OCI-M2 (cell line): ENCODE data around the gene SH2D3C.

Source experiments
- DNase-seq: peaks from one replicate; lab custom pipeline; 2025; ENCODE audit not compliant: unreplicated experiment; lab: John Stamatoyannopoulos, UW

The SH2D3C gene

DNA sequence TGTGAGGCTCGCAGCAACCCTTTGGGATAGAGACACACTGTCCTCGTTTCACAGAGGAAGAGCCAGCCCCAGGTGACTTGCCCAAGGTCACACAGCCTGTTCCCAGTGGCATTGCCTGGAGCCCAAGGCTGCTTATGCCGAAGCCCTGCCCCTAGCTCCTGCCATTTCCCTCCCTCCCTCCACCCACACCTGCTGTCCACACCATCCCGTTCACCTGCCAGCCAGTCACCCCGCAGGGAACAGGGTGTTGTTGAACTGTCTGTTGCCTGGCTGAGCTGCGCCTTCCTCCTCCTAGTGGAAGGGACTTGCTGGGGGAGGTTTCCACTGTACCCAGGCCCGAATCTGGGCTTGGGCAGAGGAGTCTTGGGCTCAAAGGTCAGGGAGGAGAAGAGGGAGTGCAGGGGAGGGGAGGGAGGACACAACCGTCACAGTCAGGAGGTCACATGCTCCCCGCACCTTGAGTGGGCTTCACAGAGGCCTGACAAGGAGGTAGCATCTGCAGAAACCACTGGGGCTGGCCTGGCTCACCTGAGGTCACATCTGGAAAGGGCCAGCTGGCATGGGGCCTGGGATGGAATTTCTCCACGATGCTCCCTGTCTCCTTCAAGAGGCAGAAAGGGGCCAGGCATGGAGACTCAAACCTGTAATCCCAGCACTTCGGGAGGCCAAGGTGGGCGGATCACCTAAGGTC is 56.3 kb downstream of the SH2D3C start:
- DNase-seq, result no peak

- no peak for DNase-seq
These were observed 57.1 kb downstream of the SH2D3C start for GRCh38 chr9:127721391-127721821.

DNA sequence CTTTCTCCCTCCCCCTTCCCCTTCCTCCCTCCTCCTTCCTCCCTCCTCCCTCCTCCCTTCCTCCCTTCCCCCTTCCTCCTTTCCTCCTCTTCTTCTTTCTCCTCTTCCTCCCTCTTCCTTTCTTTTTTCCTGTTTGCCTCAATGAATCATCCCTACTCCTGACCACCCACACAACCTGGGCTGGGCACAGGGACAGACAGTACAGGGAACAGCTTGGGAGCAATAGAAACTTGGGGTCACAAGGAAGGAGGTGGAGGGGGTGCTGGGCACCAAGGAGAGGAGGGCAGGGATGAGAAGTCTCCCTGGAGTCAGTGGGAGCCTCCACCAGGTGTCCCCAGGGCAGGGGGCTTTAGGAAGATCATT is 57.6 kb downstream of the SH2D3C start:
- no peak for DNase-seq

DNA sequence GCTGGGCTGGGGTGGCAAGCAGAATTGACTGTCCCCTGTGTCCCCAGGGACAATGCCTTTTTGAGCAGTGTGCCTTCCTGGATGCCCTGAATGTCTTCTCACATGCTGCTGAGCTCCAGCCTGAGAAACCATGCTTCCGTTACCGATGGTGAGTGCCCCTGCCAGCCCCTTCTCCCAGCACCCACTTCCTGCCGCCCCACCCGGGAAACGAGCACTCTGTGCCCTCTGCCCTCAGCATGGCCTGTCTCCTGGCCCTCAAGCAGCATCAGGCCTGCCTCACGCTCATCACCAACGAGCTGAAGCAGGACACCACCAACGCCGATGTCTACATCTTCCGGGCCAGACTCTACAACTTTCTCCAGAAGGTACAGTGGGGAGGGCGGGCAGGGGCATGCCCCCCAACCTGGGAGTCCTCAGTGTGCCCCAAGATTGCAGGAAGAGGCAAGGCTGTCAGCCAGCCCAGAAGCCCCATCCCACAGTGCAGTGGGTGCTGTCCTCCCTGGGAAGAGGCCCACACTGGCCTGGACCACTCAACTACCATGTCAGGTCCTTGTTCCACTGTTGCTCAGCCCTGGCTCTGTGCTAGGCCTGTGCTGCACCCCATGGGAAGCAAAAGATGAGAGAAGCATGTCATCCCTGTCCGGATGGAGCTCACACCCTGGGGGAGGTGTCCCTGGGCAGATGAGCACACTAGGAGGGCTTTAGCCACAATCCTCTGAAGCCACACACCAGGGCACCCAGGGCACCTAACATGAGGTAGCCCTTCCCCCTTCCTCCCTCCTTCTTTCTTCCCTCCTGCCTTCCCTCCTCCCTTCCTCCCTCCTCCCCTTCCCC is 58.2 kb downstream of the SH2D3C start:
- no peak for DNase-seq

DNA sequence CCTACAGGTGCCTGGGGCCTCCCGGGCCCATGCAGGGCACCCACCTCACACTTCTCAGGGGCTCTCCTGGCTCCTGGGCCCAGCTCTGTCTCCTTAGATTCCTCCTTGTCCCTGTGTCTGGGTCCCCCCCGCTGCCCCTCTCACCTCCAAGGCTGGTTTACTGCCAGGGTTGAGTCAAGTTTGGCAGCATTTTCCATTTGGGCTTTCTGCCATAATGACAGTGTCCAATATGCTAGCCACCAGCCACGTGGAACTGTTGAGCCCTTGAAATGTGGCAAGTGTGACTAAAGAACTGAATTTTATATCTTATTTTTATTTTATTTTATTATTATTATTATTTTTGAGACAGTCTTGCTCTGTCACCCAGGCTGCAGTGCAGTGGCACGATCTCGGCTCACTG is 60.7 kb downstream of the SH2D3C start:
- no peak for DNase-seq

DNA sequence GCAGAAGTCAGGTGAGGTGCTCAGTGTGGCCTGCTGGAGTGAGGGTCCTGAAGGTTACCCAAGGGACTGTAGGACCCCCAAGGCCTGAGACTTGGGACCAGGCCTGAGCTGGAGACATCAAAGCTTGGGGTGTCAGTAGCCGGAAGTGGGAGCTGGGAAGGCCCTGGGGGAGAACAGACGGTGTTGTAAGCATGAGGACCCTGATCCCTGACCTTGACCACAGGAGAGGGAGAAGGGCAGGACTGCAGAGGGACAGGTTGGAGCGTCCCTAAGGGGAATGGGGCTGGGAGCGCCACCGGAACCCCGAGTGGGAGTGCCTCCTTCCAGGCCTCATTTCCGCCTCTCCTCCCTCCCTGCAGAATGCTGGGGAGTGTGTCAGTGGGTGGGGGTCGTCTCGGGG is 62.1 kb downstream of the SH2D3C start:
- DNase-seq, result no peak

- DNase-seq, result peak; percentile 29
These were observed 62.8 kb downstream of the SH2D3C start, which contains the start of the genes PTRH1 and TTC16 for GRCh38 chr9:127715470-127716337. Gene PTRH1, minus strand, starts transcription at chr9:127715663. Its CDS starts 24 bp downstream, at chr9:127715639. Gene TTC16, plus strand, starts transcription at chr9:127716079. Its CDS starts 67 bp downstream, at chr9:127716146.

GRCh38 chr9:127714951-127715469 is 63.5 kb downstream of the SH2D3C start:
- no peak for DNase-seq

- DNase-seq, result no peak
These were observed 64.3 kb downstream of the SH2D3C start for GRCh38 chr9:127714020-127714750.

DNA sequence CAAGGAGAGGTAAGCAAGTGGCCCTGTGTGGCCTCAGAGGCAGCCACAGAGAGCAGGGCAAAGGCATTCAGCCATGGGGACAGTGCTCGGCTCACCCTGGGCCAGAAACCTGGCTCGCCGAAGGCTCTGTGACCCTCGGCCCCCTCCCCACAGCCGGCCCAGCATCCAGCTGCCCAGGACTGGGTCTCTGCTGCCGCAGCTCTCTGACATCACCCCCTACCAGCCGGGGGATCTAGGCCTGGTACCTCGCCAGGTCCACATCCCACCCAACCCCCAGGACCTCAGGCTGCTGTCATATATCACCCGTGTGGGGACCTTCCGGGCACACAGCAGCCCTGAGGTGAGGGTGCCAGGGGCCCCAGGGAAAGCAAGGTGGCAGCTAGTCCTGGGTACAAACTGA is 65.6 kb downstream of the SH2D3C start:
- DNase-seq, result no peak

GRCh38 chr9:127712371-127712770 is 66.1 kb downstream of the SH2D3C start:
- no peak for DNase-seq

DNA sequence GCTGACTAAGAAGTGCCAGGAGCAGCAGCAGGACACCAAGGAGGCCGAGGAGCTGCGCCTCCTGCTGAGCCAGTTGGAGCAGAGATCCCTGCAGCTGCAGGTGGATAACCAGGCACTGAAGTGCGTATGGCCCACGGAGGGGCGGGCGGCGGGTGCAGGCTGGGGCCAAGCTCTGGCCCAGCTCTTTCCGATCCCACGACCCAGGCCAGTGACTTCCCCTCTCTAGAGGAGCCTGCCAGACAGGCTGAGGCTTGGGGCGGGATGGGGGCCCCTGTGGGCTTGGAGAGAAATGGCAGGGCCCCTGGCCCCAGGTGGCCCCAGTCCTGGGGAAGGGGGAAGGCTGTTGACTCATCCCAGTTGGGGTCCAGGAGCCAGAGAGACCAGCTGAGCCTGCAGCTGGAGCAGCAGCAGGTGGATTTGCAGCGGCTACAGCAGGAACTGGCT is 66.6 kb downstream of the SH2D3C start:
- DNase-seq, result no peak

- no peak for DNase-seq
These were observed 67.2 kb downstream of the SH2D3C start for GRCh38 chr9:127711226-127711701.

GRCh38 chr9:127710204-127710783 is 68.2 kb downstream of the SH2D3C start:
- DNase-seq, result no peak

DNA sequence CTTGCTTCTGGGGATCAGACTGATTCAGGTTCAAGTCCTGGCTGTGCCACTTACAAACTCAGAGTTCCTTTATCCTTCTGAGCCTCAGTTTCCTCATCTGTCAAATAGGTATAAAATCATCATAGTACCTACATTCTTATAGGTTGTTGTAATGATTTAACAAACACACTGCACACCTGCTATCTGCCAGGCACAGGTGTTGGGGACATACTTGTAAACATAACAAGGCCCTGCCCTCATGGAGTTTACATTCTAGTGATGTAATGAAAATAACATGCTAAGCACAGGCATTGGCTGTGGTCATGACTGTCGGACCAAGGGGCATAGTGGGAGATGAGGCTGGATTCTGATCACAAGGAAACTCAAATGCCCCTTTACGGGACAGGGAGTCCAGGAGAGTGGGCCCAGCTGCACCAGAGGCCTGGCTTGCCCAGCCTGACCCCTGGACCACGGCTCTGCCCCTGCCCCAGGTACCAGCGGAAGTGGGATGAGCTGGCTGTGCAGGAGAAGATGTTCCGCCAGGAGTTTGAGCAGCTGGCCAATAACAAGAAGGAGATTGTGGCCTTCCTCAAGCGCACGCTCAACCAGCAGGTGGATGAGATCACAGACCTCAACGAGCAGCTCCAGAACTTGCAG is 69.4 kb downstream of the SH2D3C start:
- DNase-seq, result no peak

DNA sequence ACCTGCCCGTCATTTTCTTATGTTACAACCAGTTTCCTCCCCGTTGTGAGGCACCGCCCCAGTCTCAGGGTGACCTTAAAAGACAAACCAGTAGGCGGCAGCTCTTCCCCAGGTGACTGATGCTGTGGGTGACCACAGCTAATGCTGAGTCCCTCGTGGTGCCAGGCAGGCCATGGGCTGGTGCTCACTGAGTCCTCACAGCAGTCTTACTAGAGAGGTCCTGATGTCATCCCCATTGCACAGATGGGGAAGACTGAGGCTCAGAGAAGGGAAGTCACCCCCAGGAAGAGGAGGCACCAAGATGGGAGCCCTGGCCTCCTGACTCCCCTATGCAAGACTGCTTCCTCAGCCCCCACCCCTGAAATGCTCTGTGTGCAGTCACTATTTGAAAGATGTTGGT is 70.7 kb downstream of the SH2D3C start:
- DNase-seq, result no peak

- no peak for DNase-seq
These were observed 71.6 kb downstream of the SH2D3C start, which contains the start of gene CFAP157 for GRCh38 chr9:127706836-127707241. Gene CFAP157, plus strand, starts transcription at chr9:127706988. Its CDS starts 44 bp downstream, at chr9:127707032.

DNA sequence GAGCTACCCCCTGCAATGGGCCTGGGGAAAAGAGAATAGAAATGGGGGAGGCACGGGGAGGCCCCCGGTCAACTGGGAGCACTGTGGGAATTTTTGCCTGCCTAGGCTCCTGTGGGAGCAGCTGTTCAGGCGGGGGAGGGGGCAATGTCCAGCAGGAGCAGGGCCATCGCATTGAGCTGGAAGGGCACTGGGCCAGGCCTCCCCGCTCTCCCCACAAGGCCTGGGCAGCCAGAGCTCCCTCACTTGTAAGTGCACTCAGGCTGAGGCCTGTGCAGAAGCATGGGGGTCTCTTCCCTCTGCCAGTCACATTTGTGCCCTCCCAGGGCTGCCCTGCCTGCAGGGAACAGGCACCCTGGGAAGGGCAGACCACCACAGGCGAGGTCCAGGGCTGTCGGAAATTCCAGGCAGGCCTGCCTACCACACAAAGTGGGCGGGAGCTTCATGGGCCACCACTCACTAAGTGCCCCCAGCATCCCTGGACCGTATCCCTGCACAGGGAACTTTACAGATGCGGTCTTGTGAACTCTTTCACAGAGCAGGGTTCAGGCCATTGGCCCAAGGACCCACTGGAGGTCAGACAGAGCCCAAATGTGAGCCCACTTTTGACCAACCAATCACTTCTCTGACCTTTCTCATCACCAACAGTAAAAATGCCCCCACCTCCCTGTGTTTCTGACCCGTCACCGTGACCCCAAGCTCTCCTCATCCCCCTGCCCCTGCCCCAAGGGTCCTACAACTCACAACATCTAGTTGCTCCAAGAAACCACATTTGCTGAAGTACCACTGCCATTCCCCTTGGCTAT is 72.7 kb downstream of the SH2D3C start:
- DNase-seq, result no peak
